DMS53 (cell line): Measurements from ENCODE around the gene TENM4.
A peak's percentile ranks its signal among the peaks of the same experiment; 100 is the strongest.
"Not testable (repeated sequence)": the region's sequence is repeated elsewhere in the genome, so short reads cannot be mapped to it uniquely, and the experiment has no call there.

Experiments used
- DNase-seq: peaks from one replicate; lab custom pipeline; 2025; lab: John Stamatoyannopoulos, UW

The TENM4 gene

GRCh38 chr11:78642979-78643675, 797.7 kb downstream of the TENM4 start:
- DNase-seq, result no peak

GRCh38 chr11:78641541-78641940, 799.3 kb downstream of the TENM4 start:
- no peak for DNase-seq

- no peak for DNase-seq
Observed at GRCh38 chr11:78638704-78639380, 802.0 kb downstream of the TENM4 start.

GRCh38 chr11:78637527-78637926, 803.3 kb downstream of the TENM4 start:
- DNase-seq, result not testable (repeated sequence)

DNA sequence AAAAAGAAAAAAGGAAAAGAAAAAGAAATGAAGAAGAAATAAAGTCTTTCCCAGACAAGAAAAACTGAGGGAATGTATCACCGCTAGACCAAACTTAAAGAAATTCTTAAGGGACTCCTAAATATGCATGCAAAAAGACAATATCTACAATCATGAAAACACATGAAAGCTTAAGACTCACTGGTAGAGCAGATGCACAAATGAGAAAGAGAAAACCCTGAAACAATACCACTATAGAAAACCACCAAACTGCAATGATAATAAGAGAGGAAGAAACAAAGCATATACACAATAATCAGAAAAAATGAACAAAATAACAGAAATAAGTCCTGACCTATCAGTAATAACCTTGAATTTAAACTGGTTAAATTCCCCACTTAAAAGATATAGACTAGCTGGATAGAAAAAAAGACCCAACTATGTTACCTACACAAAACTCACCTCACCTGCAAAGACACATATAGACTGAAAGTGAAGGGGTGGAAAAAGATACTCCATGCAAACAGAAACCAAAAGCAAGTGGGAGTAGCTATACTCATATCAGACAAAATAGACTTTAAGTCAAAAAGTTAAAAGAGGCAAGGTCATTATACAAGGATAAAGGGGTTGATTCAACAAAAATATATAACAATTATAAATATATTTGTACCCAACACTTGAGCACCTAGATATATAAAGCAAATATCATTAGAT, 804.9 kb downstream of the TENM4 start:
- no peak for DNase-seq

GRCh38 chr11:78633516-78634310, 807.1 kb downstream of the TENM4 start:
- DNase-seq, result no peak

GRCh38 chr11:78630561-78631303, 810.1 kb downstream of the TENM4 start:
- DNase-seq, result peak; percentile 66

- no peak for DNase-seq
Observed at GRCh38 chr11:78630155-78630554, 810.7 kb downstream of the TENM4 start.

DNA sequence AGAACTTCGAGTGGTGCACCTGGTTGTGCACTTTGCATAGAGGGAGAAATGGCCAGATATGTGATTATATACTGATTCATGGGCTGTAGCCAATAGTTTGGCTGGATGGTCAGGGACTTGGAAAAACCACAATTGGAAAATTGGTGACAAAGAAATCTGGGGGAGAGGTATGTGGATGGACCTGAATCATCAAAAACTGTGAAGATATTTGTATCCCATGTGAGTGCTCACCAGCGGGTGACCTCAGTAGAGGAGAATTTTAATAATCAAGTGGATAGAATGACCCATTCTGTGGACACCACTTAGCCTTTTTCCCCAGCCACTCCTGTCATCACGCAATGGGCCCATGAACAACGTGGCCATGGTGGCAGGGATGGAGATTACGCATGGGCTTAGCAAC, 818.2 kb downstream of the TENM4 start:
- no peak for DNase-seq

DNA sequence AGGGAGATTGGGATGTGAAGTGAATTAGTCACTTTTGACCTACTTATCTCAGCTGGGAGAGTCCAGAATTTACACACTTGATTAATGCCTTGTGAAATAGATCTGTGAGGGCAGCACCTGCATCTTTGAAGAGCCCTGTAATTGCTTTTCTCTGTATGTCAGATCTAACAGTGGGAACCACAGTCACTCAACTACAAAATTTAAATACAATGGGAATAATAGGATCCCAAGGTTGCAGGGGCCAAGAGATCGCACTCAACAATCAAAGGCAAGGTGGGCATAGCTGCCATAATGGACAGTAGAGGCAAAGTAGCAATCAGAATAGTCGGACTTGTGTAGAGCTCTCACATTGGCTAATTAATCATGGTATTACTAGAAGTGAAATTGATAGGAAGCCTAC, 820.7 kb downstream of the TENM4 start:
- DNase-seq, result no peak

- no peak for DNase-seq
Observed at GRCh38 chr11:78615724-78616123, 825.1 kb downstream of the TENM4 start.

- DNase-seq, result no peak
Observed at GRCh38 chr11:78613378-78613813, 827.4 kb downstream of the TENM4 start.

DNA sequence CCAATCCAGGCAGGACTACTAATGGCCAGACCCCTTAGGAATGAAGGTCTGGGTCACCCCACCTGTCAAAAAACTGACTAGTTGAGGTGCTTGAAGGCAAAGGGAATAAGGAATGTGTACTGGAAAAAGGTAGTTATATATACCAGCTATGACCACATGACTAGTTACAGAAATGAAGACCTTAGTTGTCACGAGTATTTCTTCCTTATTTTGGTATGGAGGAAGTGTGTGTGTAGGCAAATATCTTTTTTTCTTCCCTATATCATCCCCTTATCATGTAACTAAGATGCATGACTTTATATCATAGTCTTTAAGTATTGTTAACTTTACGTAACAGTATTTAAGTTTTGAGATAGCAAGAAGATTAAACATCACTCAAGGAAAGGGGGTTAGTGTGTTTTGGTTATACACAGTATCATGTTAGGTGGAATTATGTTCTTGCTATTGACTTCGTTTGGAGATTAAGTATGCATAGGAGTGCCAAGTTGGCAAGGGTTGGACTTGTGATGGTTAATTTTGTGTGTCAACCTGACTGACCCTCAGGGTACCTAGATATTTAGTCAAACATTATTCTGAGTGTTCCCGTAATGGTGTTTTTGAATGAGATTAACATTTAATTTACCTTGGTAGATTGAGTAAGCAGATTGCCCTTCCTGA, 828.0 kb downstream of the TENM4 start:
- DNase-seq, result no peak

- DNase-seq, result not testable (repeated sequence)
Observed at GRCh38 chr11:78609321-78609720, 831.5 kb downstream of the TENM4 start.

GRCh38 chr11:78607696-78608095, 833.1 kb downstream of the TENM4 start:
- no peak for DNase-seq

DNA sequence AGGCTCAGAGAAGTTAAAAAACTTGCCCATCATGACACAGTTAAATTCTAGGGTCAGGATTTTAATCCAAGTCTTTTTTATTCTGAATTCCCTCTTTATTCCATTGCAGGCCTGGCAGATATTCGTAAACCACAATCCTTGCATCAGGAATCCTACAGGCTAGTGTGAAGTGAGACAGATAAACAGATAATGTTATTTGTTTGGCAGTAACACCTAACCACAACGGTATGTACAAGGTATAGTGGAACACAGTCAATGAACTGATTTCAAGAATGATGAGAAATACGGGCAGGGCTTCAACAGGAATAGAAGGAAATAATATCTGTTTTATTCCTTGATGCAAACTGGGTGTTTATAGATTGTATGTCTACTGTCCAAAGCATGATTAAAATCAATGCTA, 834.2 kb downstream of the TENM4 start:
- no peak for DNase-seq

DNA sequence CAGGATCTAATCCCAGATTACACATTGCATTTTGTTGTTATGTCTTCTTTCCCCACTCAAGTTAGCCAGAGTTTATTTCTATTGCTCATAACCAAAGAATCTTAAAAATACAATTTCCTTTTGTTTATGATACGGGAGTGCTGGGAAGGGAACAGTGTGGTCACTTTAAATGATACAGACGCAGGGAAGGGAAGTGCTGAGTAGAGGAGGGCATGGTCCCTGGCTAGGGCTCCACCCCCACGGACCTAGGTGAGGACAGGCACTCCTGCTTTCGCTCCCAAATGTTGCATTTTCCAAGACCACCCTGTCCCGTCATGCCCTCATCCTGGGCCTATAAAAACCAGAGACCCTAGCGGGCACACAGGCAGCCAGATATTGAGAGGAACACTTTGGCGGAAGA, 835.5 kb downstream of the TENM4 start:
- no peak for DNase-seq

- DNase-seq, result no peak
Observed at GRCh38 chr11:78603792-78604191, 837.0 kb downstream of the TENM4 start.
